ENCODE measurements around the gene SREBF1.
"Not testable (repeated sequence)": the region's sequence is repeated elsewhere in the genome, so short reads cannot be mapped to it uniquely, and the experiment has no call there.

SREBF1 gene

DNA sequence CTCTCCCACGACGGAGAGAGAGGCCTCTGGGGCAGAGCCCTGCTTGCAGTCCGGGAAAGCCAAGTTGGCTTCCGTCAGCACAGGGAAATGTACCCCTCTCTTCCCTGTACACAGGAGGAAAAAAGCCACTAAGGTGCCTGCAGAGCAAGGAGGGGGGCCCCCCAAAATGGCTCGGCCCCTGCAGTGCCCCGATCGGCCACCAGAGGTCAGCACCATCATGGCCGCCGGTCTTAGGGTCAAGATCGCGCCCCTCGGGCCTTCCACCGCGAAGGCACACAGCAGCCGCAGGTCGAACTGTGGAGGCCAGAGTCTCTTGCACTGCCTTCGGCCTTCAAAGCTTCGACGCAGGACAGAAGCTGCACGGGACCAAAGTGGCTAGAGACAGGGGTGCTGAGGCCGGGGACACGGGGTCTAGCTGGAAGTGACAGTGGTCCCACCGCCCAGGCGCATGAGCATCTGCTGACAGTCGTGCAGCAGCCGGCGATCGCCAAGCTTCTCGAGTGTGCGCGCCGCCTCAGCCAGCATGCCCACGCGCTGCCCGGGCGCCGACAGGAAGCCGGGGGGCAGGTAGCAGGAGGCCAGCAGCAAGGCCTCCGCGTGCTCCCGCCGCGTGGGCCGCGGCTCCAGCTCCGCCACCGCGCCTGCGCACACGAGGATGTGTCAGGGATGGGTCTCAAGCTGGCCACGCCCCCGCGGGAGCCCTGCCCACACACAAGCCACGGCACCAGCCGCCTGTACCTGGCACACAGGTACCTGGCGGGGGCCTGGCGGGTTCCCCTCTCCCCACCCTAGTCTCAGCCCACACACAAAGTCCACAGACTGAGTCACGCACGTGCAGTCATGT, 24.4 kb downstream of the SREBF1 start:
- DNase-seq (ENCODE audit: low read depth) = peak; percentile 46

DNA sequence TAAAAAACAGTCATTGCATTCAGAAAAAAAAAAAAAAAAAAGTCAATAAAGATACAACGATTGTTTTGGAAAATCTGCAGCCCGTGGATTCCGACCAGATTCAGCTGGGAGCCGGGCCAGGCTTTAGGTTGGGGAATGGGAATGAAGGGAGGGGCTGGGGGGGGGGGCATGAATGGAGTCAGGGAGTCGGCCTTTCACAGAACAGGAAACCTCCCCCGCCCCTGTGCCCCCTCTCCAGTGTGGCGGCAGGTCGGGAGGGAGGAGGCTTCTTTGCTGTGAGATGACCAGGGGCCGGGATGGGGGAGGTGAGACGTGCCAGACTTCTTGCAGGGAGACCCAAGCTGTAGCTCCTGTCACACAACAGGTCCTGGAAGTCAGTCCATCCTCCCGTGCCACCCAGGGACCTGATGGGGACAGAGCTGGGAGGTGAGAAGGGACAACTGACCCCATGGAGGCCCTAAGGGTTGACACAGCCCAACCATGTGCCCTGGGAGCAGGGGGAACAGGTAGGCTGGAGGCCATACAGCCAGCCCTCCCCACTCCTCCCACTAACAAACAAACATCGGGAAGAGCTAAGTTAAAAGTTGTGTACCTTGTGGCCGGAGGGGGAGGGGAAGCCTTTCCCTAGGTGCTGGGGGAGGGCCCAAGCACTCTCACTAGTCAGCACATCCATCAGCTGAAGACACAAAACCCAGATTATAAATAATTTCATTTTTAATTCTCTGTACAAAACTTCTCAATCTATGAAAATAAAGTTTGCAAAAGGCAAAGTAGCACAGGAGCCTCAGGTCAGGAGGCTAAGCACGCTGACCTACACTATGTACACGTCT, 25.2 kb downstream of the SREBF1 start:
- no peak for DNase-seq (ENCODE audit: low read depth)

DNA sequence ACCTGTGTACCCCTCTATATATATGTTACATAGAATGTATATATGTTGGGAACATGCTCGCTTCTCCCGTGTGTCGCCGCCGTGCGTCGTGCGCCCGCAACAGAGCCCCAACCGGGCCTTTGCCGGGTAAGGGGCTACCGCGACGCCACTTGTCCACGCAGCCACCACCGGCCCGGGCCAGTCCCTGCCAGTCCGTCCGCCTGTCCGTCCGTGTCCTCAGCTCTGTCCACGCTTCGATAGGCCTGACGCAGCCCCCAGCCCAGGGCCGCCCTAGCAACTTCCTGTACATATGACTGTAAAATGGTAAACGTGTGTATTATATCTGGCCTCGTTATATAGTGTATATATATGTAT, 25.9 kb downstream of the SREBF1 start:
- DNase-seq (ENCODE audit: low read depth) = no peak

DNA sequence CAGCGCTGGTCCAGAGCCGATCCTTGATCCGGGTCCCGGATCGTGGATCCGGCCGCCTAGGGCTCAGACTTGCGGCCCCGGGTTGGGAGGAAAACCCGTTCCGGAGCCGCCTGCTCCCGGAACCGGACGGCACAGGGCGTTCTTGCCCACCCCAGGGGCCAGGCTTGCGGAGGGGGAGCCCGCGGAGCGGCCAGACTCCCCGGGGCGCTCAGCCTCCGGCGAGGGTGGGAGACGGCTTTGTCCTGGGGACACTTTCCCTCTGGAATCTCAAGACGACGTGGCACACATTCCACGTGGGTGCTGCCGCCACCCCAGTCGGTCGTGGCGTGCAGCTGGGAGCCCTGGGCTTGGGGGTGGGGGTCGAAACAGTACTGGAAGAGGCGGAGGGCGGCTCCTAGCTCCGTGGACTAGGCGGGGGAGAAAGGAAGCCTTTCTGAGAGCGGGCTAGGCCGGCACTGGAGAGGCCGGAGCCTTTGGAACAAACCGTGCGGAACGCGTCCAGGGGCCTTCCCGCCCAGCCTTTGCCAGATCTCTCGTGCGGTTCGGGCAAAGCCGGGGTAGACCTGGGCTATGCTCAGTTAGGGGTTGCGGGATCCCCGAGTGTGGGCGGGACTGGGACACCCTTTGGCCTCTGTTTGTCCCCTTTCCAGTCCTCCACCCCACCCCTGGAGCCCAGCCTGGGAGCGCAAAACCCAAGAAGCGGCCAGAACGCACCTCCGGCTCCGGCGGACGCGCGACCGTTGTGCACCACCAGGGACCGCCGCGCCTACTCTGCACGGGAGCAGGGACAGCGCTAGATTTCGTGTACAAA, 26.5 kb downstream of the SREBF1 start:
- DNase-seq (ENCODE audit: low read depth) = no peak

DNA sequence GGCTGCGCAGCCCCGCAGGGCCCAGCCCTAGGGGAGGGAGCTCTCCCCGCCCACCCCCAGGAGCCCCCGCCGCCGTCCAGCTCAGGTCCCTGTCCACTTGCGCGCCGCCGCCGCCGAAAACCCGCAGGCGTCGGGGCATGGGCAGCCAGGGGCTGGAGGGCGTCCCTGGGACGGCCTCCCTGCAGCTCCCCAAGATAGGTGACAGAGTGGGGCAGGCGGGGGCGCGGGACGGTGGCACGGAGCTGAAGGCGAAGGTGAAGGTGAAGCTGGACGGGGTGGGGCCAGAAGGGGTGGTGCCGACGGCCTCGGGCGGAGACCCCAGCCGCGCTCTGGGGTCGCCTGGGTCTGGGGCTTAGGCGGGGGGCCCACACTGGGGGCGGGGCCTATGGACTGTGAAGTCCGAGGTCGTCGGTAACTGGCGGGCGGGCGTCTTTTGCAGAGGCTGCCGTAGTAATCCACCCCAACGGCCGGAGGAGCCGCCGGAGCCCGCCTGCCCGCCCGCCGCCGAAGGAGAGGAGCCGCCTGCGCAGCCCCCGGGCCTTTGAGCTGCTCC, 27.2 kb downstream of the SREBF1 start:
- no peak for DNase-seq (ENCODE audit: low read depth)

DNA sequence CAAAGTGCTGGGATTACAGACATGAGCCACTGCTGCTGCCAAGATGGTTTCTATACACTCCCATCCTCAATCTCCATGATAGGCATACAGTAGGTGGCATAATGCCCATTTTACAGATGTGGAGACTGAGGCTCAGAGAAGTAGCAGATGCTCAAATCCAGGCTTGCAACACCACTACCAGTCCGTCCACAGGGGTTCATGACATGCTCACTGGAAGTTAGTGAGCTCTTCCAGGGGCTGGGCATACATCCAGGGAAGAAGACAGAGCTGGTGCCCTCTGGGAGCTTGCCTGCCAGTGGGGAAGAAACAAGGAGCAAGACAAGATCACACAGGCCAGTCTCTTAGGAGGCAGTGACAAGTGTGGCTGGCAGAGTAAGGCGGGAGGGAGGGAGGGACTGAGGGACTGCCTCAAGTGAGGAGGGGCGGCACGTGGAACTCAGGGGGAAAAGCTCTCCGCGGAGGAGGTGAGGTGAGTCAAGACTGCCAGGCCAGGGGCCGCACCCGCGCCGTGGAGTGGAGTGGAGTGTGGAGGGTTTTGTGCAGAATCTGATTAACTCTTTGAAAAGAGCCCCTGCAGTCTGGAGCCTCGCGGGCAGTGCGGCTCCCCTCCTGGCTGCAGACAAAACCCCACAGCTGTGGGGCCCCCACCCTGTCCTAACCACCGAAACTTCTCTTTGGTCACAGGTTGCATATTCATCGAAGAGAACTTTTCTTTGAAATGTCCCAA, 27.9 kb downstream of the SREBF1 start:
- DNase-seq (ENCODE audit: low read depth) = no peak

DNA sequence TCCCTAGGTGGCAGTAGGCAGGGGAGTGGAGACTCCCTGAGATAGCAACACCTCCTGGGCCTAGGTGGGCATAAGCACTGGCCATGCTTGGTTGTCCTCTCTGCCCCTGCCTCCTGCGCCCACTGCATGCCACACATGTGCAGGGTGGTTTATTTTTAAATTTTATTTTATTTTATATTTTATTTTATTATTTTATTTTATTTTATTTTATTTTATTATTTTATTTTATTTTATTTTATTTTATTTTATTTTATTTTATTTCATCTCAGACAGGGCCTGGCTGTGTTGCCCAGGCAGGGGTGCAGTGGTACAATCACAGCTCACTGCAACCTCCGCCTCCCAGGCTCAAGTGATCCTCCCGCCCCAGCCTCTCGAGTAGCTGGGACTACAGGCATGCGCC, 28.6 kb downstream of the SREBF1 start:
- DNase-seq (ENCODE audit: low read depth) = not testable (repeated sequence)

DNA sequence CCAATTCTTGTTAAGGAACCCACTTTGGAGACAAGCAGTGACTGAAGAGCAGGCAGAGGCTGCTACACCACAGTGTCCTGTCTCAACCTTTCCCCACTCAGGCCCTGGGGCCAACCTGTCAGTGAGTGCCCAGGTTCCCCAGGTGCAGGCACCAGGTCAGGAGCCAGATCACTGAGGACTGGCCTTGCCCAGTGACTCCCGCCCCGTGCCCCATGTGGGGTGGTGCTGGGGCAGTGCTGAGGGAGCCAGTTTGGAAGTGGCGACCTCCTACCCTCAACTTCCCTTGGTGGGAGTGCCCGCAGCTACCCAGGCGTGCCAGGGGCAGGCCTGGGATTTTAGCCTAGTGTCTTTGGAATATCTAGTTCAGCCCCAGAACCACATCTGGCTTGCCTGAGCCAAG, 29.3 kb downstream of the SREBF1 start:
- DNase-seq (ENCODE audit: low read depth) = no peak

DNA sequence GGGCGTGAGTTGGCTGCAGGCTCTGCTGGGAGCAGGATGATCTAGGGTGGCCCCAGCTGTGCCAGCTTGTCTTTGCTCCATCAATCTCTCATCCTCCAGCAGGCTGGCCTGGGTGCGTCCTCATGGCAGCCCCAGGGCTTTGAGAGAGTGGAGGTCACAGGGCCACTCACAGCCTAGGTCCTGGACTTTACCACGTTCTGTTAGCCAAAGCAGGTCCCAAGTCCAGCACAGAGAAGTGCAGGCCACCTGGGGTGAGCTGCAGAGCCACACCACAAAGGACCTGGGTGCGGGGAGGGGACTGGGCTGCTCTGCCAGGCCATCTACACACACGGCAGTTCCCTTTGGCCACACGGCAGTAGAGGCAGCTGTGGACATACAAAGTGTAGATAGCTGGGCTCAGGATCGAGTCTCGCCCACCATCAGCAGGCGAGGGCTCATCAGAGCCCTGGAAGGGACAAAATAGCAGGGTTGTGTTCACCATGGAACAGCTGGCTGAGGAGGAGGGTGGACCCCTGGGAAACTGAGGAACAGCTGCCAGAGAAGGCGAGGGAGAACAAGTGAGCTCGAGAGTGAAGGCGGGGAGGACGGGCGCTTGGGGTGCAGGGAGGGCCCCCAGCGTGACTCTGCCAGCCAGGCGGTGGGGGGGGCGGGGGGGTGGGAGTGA, 30.0 kb downstream of the SREBF1 start:
- no peak for DNase-seq (ENCODE audit: low read depth)

DNA sequence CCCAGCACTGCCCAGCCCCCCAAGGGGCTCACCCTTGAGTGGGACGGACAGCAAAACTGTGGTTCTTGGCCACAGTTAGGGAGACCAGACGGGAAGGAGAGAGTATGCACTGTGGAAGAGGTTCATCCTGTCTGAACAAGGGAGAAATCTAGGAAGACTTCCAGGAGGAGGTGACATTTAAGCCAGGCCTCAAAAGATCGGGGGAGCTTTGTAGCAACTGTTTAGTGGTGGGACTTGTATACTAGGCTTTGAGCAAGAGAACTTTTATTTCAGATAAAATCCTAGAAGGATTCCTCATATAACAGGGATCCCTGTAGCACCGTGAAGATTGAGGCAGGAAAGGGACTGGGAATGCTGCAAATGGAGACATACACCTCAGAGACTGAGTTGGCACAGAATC, 30.8 kb downstream of the SREBF1 start:
- DNase-seq (ENCODE audit: low read depth) = no peak

DNA sequence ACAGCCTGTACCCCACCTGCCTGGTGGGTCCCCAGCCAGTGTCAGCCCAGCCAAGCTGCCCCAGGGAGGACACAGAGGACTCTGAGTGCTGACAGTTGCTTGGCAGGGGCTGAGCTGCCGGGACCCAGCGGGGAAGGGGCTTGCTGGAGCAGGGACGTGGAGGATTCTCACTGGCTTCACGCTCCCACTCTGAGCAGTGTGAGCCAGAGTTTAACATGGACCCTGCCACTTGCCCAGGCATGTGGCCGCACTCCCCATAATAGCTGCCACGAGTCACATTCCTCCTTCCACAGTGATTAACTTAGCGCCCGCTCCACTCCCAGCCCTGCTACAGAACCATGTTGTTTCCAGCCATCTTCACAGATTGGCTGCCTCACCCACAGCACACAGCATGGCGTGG, 31.2 kb downstream of the SREBF1 start:
- no peak for DNase-seq (ENCODE audit: low read depth)

DNA sequence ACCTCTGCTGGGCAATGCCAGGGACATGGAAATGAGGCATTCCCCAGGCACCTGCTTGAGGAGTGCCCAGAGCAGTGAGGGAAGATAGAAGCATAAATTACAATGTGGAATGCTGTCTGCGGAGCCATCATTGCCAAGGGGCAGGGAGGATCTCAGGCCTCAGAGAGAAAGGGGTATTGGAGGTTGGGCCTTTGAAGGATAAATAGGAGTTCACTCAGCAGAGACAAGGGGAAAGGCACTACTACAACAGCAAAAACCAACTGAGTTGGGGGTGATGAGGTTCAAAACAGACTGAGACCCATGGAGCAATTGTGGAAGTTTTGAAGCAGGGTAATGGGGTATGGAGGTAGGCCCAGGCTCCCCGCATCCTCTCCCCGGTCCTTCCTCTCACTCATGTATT, 32.8 kb downstream of the SREBF1 start:
- DNase-seq (ENCODE audit: low read depth) = no peak

DNA sequence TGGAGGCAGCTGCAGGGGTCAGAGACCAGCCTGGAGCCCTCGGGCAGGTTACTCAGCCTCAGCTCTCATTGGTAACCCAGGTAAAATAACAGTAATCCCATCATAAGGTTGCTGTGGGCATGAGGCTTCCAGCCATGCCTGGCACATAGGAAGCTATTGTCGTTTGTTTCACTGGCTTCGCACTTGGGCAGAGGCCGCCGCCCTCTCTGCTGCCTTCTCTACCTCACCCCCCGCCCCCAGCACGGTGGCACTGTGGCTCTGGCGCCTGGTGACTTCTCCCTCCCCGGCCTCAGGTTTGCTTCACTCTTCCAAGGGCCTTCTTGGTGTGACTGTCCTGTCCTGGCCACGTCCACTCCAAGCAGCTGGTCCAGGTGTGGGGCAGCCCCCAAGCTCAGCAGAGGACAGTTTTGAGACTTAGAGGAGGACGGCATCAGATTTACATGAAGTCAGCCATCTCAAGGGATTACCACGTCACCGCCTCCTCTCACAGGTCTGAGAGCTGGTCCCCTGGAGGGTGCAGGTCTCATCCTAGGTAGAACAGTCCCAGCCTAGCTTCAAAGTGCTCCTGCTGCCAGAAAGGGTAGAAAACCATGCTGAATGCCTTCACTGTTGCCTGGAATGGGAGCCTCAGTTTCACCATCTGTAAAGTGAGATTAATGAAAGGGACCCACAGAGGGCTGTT, 34.8 kb downstream of the SREBF1 start:
- no peak for DNase-seq (ENCODE audit: low read depth)

DNA sequence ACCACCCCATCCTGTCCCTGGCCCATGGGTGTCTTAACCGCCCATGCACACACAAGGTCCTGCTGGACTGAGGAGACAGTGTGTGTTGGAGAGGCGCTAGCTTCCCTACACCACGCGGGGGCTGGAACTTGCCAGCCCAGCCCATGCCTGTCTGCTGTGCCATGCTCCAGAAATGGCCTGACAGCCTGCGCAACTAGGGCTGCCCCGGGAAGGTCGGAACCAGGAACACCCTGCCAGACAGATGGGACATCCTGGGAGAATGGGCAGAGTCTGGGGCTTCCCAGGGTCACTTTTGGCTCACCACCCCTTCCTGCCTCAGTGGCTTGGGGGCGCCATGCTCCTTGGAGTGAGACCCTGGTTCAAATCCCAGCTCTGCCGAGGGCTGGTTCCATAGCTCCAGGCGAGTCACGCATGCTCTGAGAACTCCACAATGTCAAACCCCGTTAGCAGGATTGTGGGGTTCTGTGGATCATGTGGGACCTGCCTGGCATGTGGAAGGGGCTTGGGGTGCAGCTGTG, 36.2 kb downstream of the SREBF1 start:
- no peak for DNase-seq (ENCODE audit: low read depth)

DNA sequence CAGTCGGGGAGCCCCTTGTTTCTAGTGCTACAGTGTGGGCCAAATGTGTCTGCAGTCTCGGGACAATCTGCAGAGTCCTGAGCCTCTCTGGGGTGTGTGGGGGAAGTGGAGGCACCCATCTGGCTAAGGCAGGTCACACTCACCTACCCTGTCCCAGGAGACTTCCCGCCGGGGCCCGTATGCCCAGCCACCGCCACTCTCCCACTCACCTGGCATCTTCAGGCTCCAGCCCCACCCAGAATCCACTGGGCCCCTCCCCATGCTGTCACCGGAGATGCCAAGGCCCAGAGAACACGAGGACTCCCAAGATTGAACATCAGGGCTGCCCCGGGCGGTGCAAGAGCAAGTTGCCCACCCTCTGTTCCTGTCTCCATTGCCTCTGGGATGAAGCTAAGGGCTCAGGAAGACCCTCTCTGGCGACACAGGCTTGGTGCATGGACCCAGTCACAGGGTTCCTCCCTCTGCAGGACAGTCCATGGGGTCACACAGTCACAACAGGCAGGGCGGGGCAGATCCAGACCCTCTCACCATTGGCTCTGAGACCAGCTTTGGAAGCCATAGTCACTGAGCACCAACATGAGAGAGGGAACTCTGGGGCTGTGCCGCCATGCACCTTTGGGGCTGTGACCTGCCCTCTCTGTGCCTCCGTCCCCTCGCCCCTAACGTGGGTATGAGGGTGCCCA, 38.1 kb downstream of the SREBF1 start:
- DNase-seq (ENCODE audit: low read depth) = no peak

DNA sequence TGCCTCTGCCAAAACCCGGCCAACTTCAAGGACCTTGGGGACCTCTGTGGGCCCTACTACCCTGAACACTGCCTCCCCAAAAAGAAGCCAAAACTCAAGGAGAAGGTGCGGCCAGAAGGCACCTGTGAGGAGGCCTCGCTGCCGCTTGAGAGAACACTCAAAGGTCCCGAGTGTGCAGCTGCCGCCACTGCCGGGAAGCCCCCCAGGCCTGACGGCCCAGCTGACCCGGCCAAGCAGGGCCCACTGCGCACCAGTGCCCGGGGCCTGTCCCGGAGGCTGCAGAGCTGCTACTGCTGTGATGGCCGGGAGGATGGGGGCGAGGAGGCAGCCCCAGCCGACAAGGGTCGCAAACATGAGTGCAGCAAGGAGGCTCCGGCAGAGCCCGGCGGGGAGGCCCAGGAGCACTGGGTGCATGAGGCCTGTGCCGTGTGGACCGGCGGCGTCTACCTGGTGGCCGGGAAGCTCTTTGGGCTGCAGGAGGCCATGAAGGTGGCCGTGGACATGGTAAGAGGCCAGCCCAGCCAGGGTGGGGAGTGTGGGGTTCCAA, 38.7 kb downstream of the SREBF1 start:
- DNase-seq (ENCODE audit: low read depth) = no peak

DNA sequence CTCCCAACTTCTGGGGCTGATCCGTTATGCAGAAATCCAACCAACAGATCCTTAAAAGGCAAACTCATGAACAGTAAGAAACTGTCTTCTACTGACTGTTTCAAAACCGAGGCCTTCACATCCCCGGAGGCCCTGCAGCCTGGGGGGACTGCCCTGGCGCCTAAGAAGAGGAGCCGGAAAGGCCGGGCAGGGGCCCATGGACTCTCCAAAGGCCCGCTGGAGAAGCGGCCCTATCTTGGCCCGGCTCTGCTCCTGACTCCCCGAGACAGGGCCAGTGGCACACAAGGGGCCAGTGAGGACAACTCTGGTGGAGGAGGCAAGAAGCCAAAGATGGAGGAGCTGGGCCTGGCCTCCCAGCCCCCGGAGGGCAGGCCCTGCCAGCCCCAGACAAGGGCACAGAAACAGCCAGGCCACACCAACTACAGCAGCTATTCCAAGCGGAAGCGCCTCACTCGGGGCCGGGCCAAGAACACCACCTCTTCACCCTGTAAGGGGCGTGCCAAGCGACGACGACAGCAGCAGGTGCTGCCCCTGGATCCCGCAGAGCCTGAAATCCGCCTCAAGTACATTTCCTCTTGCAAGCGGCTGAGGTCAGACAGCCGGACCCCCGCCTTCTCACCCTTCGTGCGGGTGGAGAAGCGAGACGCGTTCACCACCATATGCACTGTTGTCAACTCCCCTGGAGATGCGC, 39.5 kb downstream of the SREBF1 start:
- DNase-seq (ENCODE audit: low read depth) = no peak

DNA sequence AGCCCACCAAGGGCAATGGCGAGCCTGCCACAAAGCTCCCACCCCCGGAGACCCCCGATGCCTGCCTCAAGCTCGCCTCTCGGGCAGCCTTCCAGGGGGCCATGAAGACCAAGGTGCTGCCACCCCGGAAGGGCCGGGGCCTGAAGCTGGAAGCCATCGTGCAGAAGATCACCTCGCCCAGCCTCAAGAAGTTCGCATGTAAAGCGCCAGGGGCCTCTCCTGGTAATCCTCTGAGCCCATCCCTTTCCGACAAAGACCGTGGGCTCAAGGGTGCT, 40.1 kb downstream of the SREBF1 start:
- no peak for DNase-seq (ENCODE audit: low read depth)
